ENCODE measurements around the gene RASGRF1. TPM values are rescaled to one million over a fixed set of nuclear protein-coding genes. Genes with fewer than 3 reads are reported as not detected.
A peak's percentile ranks its signal among the peaks of the same experiment; 100 is the strongest.

RASGRF1 gene
- polyA plus RNA-seq, 1 donor from 2014 or later = 11.0 TPM

- H3K9me3 ChIP-seq (ENCODE audit: low read length) = no peaks in the 10 kb centered on the region
- H3F3A ChIP-seq (ENCODE audit: insufficient read depth, low read length, poor library complexity, severe bottlenecking) = no peaks in the 10 kb centered on the region
- no peak overlapping the region for H3K9ac ChIP-seq (ENCODE audit: low read length)
- no peaks in the 10 kb centered on the region for H3K9me2 ChIP-seq (ENCODE audit: insufficient read depth, low read length)
- TF ChIP-seq EP300 (conservative IDR thresholded peaks at IDR 0.05; ENCODE audit: poor library complexity, severe bottlenecking) (no peak), TAF1 (IDR thresholded peaks at IDR 0.05; ENCODE audit: low read depth) (no peak), MXI1 (conservative IDR thresholded peaks at IDR 0.05; ENCODE audit: poor library complexity, severe bottlenecking) (no peak), EZH2 (IDR thresholded peaks at IDR 0.05; ENCODE audit: borderline replicate concordance, insufficient read depth, low read length, poor library complexity, severe bottlenecking) (no peak), RAD21 (conservative IDR thresholded peaks at IDR 0.05) (no peak), SMC3 (conservative IDR thresholded peaks at IDR 0.05; ENCODE audit: poor library complexity) (no peak), POLR2AphosphoS5 (IDR thresholded peaks at IDR 0.05) (no peak)
- TF ChIP-seq, protein P1, sequence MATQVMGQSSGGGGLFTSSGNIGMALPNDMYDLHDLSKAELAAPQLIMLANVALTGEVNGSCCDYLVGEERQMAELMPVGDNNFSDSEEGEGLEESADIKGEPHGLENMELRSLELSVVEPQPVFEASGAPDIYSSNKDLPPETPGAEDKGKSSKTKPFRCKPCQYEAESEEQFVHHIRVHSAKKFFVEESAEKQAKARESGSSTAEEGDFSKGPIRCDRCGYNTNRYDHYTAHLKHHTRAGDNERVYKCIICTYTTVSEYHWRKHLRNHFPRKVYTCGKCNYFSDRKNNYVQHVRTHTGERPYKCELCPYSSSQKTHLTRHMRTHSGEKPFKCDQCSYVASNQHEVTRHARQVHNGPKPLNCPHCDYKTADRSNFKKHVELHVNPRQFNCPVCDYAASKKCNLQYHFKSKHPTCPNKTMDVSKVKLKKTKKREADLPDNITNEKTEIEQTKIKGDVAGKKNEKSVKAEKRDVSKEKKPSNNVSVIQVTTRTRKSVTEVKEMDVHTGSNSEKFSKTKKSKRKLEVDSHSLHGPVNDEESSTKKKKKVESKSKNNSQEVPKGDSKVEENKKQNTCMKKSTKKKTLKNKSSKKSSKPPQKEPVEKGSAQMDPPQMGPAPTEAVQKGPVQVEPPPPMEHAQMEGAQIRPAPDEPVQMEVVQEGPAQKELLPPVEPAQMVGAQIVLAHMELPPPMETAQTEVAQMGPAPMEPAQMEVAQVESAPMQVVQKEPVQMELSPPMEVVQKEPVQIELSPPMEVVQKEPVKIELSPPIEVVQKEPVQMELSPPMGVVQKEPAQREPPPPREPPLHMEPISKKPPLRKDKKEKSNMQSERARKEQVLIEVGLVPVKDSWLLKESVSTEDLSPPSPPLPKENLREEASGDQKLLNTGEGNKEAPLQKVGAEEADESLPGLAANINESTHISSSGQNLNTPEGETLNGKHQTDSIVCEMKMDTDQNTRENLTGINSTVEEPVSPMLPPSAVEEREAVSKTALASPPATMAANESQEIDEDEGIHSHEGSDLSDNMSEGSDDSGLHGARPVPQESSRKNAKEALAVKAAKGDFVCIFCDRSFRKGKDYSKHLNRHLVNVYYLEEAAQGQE (IDR thresholded peaks at IDR 0.05; ENCODE audit: borderline replicate concordance) = no peak
- TF ChIP-seq, protein P2, sequence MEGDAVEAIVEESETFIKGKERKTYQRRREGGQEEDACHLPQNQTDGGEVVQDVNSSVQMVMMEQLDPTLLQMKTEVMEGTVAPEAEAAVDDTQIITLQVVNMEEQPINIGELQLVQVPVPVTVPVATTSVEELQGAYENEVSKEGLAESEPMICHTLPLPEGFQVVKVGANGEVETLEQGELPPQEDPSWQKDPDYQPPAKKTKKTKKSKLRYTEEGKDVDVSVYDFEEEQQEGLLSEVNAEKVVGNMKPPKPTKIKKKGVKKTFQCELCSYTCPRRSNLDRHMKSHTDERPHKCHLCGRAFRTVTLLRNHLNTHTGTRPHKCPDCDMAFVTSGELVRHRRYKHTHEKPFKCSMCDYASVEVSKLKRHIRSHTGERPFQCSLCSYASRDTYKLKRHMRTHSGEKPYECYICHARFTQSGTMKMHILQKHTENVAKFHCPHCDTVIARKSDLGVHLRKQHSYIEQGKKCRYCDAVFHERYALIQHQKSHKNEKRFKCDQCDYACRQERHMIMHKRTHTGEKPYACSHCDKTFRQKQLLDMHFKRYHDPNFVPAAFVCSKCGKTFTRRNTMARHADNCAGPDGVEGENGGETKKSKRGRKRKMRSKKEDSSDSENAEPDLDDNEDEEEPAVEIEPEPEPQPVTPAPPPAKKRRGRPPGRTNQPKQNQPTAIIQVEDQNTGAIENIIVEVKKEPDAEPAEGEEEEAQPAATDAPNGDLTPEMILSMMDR (IDR thresholded peaks at IDR 0.05; ENCODE audit: poor library complexity, severe bottlenecking) = no peak
- H3K4me2 ChIP-seq (ENCODE audit: low read length) = no peak overlapping the region
- H3K4me3 ChIP-seq (ENCODE audit: low read length) = no peak overlapping the region
- no peaks in the 10 kb centered on the region for H3K27me3 ChIP-seq (ENCODE audit: insufficient read depth, low read depth, low read length)
- H4K20me1 ChIP-seq (ENCODE audit: insufficient read depth) = no peaks in the 10 kb centered on the region
- no peak overlapping the region for H3K27ac ChIP-seq (ENCODE audit: low read length)
- no peaks in the 10 kb centered on the region for H3K36me3 ChIP-seq (ENCODE audit: insufficient read depth, low read length)
- no peak overlapping the region for H2AFZ ChIP-seq (ENCODE audit: low read depth, low read length)
- no peaks in the 10 kb centered on the region for H3K79me2 ChIP-seq (replicated peaks; ENCODE audit: insufficient read depth, low read length)
These were observed 23.3 kb downstream of the RASGRF1 start for GRCh38 chr15:79067072-79067833.

DNA sequence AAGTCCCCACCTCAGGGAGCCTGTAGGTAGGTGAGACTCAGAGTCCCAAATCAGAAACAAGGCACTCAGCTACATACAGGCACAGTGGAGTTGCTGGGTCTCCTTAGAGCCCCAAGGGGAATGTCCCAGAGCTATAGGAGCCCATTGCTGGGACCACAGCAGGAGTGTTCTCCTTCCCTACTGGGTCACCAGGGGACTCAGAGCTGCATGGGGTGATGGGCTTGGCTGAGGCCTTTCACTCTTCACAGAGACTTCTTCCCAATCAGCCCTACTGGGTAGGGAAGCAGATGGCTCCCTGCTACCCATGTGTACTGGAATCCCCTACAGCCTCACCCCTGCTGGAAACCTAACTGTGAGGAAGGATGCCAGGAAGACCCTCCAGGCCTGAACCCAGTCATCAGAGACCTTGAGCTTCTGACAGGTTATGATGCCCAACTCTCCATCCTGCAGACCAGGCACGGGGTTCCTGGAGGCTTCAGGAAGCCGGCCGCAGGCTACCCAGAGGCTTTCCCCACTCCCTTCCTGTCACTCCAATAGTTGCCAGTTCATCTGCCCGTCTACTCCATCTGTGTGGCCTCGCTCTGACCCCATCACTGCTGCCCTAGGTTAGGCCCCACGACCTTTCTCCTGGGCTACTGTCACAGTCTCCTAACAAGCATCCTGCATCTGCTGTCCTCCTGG is 24.0 kb downstream of the RASGRF1 start:
- H3K9ac ChIP-seq (ENCODE audit: low read length) = peak overlapping the region; percentile 35
- H3K27ac ChIP-seq (ENCODE audit: low read length) = peak overlapping the region; percentile 86
- H4K20me1 ChIP-seq (ENCODE audit: insufficient read depth) = no peaks in the 10 kb centered on the region
- H2AFZ ChIP-seq (ENCODE audit: low read depth, low read length) = no peak overlapping the region
- H3K79me2 ChIP-seq (replicated peaks; ENCODE audit: insufficient read depth, low read length) = no peaks in the 10 kb centered on the region
- no peaks in the 10 kb centered on the region for H3K36me3 ChIP-seq (ENCODE audit: insufficient read depth, low read length)
- TF ChIP-seq, protein P1 (IDR thresholded peaks at IDR 0.05; ENCODE audit: borderline replicate concordance) = no peak
- TF ChIP-seq TAF1 (IDR thresholded peaks at IDR 0.05; ENCODE audit: low read depth) = no peak
- TF ChIP-seq RAD21 (conservative IDR thresholded peaks at IDR 0.05) = no peak
- no peak for TF ChIP-seq EP300 (conservative IDR thresholded peaks at IDR 0.05; ENCODE audit: poor library complexity, severe bottlenecking)
- TF ChIP-seq MXI1 (conservative IDR thresholded peaks at IDR 0.05; ENCODE audit: poor library complexity, severe bottlenecking) = no peak
- no peak for TF ChIP-seq SMC3 (conservative IDR thresholded peaks at IDR 0.05; ENCODE audit: poor library complexity)
- TF ChIP-seq, protein P2 (IDR thresholded peaks at IDR 0.05; ENCODE audit: poor library complexity, severe bottlenecking) = no peak
- no peak for TF ChIP-seq POLR2AphosphoS5 (IDR thresholded peaks at IDR 0.05)
- no peak for TF ChIP-seq EZH2 (IDR thresholded peaks at IDR 0.05; ENCODE audit: borderline replicate concordance, insufficient read depth, low read length, poor library complexity, severe bottlenecking)
- no peaks in the 10 kb centered on the region for H3K27me3 ChIP-seq (ENCODE audit: insufficient read depth, low read depth, low read length)
- H3K4me2 ChIP-seq (ENCODE audit: low read length) = no peak overlapping the region
- H3F3A ChIP-seq (ENCODE audit: insufficient read depth, low read length, poor library complexity, severe bottlenecking) = no peaks in the 10 kb centered on the region
- H3K4me3 ChIP-seq (ENCODE audit: low read length) = peak overlapping the region; percentile 47
- no peaks in the 10 kb centered on the region for H3K9me2 ChIP-seq (ENCODE audit: insufficient read depth, low read length)
- no peaks in the 10 kb centered on the region for H3K9me3 ChIP-seq (ENCODE audit: low read length)

All from neural cell (in vitro differentiated cells).